H1 (cell line): Measurements from ENCODE around the gene UFC1. TPM values are rescaled to one million over a fixed set of nuclear protein-coding genes. Genes with fewer than 3 reads are reported as not detected.

Experiments
- CTCF ChIA-PET: fragments of 300-600 bp; sonication (Branson Sonifier 250); formaldehyde crosslinking; loops from one replicate; lab custom pipeline; 2021; ENCODE audit not compliant: partially characterized antibody; lab: Charles Lee
- POLR2A ChIA-PET: fragments of 300-600 bp; sonication (Branson Sonifier 250); formaldehyde crosslinking; loops from one replicate; lab custom pipeline; 2021; ENCODE audit warnings: inconsistent platforms; ENCODE audit not compliant: partially characterized antibody; lab: Charles Lee
- DNase-seq, 2 experiments: peaks; one replicate each; pipeline versions ENCODE4 v3.0.0 to v3.0.0-alpha.2; 2010 to 2022; ENCODE audit warnings: low spot score in 2 of 2, low read depth in 1 of 2, mixed read lengths in 1 of 2
- FAIRE-seq: peaks from 2 replicates; lab custom pipeline; 2011; peaks lifted over from hg19 to GRCh38; lab: Jason Lieb, UNC
- H2AFZ ChIP-seq: 2 replicates; pipeline ENCODE4 v1.8.1; 2012; ENCODE audit warnings: low read length, inconsistent platforms
- H2AK5ac ChIP-seq: 2 replicates; pipeline ENCODE4 v1.6.1; 2013; ENCODE audit warnings: low read depth, low read length
- H2BK120ac ChIP-seq: replicated peaks from 2 replicates; pipeline ENCODE3; 2013; ENCODE audit warnings: low read depth, low read length, inconsistent platforms
- H2BK12ac ChIP-seq: 2 replicates; pipeline ENCODE4 v1.6.1; 2013; ENCODE audit warnings: low read depth, low read length
- H2BK15ac ChIP-seq: 2 replicates; pipeline ENCODE4 v1.6.1; 2013; ENCODE audit warnings: low read length
- H2BK20ac ChIP-seq: 2 replicates; pipeline ENCODE4 v1.6.1; 2013; ENCODE audit warnings: low read length
- H2BK5ac ChIP-seq: 2 replicates; pipeline ENCODE4 v1.6.1; 2013; ENCODE audit warnings: low read depth, low read length
- H3K14ac ChIP-seq: 2 replicates; pipeline ENCODE4 v1.6.1; 2013; ENCODE audit warnings: inconsistent platforms; ENCODE audit not compliant: insufficient read length
- H3K18ac ChIP-seq: 2 replicates; pipeline ENCODE4 v1.6.1; 2013; ENCODE audit warnings: low read length; ENCODE audit errors: extremely low read depth
- H3K23ac ChIP-seq: 2 replicates; pipeline ENCODE4 v1.6.1; 2013; ENCODE audit warnings: inconsistent platforms; ENCODE audit not compliant: insufficient read length
- H3K23me2 ChIP-seq: 2 replicates; pipeline ENCODE4 v1.6.1; 2013; ENCODE audit warnings: low read depth, low read length
- H3K27ac ChIP-seq: 2 replicates; pipeline ENCODE4 v1.6.1; 2011; ENCODE audit warnings: low read depth, low read length, inconsistent platforms
- H3K27me3 ChIP-seq, 4 experiments: replicated peaks in 1 of 4; 1 replicate in 1 of 4; 2 replicates in 3 of 4; pipeline versions ENCODE4 v1.6.1 to v1.8.1; 2011 to 2013; ENCODE audit warnings: low read length in 3 of 4, mild to moderate bottlenecking in 3 of 4, inconsistent platforms in 2 of 4, mixed read lengths in 2 of 4, moderate library complexity in 1 of 4; ENCODE audit not compliant: control insufficient read depth in 3 of 4, insufficient read depth in 3 of 4; ENCODE audit errors: extremely low read depth in 1 of 4
- H3K36me3 ChIP-seq, 4 experiments: 2 replicates each; pipeline versions ENCODE4 v1.6.1 to v1.8.1; 2011 to 2013; ENCODE audit warnings: mild to moderate bottlenecking in 4 of 4, low read length in 3 of 4, moderate library complexity in 2 of 4, control low read depth in 1 of 4, inconsistent platforms in 1 of 4; ENCODE audit not compliant: insufficient read depth in 4 of 4, control insufficient read depth in 2 of 4
- H3K4ac ChIP-seq: replicated peaks from 2 replicates; pipeline ENCODE3; 2013; ENCODE audit warnings: low read length, low read depth, mixed read lengths, inconsistent platforms; ENCODE audit not compliant: insufficient read length
- H3K4me1 ChIP-seq, 4 experiments: replicated peaks in 1 of 4; 1 replicate in 1 of 4; 2 replicates in 3 of 4; pipeline versions ENCODE4 v1.6.1 to v1.8.1; 2011 to 2013; ENCODE audit warnings: low read length in 3 of 4, inconsistent platforms in 2 of 4, mixed read lengths in 1 of 4; ENCODE audit not compliant: insufficient read depth in 4 of 4, control insufficient read depth in 3 of 4
- H3K4me2 ChIP-seq, 2 experiments: 2 replicates each; pipeline versions ENCODE4 v1.6.1 to v1.8.1; 2011 to 2013; ENCODE audit warnings: low read depth in 2 of 2, low read length in 2 of 2, control low read depth in 1 of 2, inconsistent platforms in 1 of 2, mild to moderate bottlenecking in 1 of 2; ENCODE audit not compliant: insufficient read depth in 1 of 2
- H3K4me3 ChIP-seq, 4 experiments: fragments of 200-600, 300-600 bp in 1 of 4; sonication (generic), shearing (Covaris generic), sonication (Bioruptor Twin) in 1 of 4; 2 replicates each; pipeline versions ENCODE4 v1.5.1 to v1.8.1; 2011 to 2016; ENCODE audit warnings: low read length in 4 of 4, low read depth in 3 of 4, control low read depth in 2 of 4, inconsistent platforms in 2 of 4, mild to moderate bottlenecking in 2 of 4, mixed read lengths in 1 of 4, moderate library complexity in 1 of 4; ENCODE audit not compliant: insufficient read depth in 2 of 4; ENCODE audit errors: extremely low read depth in 1 of 4
- H3K56ac ChIP-seq: replicated peaks from 2 replicates; pipeline ENCODE3; 2013; ENCODE audit warnings: low read depth, mild to moderate bottlenecking, mixed read lengths, low read length, inconsistent platforms; ENCODE audit not compliant: insufficient read length
- H3K79me1 ChIP-seq: 2 replicates; pipeline ENCODE4 v1.6.1; 2013; ENCODE audit warnings: low read depth, low read length, control low read depth
- H3K79me2 ChIP-seq, 2 experiments: 2 replicates each; pipeline versions ENCODE4 v1.6.1 to v1.8.1; 2012 to 2013; ENCODE audit warnings: low read length in 2 of 2, mild to moderate bottlenecking in 2 of 2, inconsistent platforms in 1 of 2; ENCODE audit not compliant: insufficient read depth in 2 of 2, control insufficient read depth in 1 of 2
- H3K9ac ChIP-seq, 4 experiments: replicated peaks in 1 of 4; 1 replicate in 1 of 4; 2 replicates in 3 of 4; pipeline versions ENCODE4 v1.6.1 to v1.8.1; 2011 to 2013; ENCODE audit warnings: low read depth in 3 of 4, low read length in 3 of 4, control low read depth in 2 of 4, mild to moderate bottlenecking in 2 of 4, moderate library complexity in 2 of 4, inconsistent platforms in 1 of 4; ENCODE audit errors: extremely low read depth in 1 of 4
- H3K9me3 ChIP-seq, 2 experiments: 2 replicates each; pipeline versions ENCODE4 v1.6.1 to v1.8.1; 2012 to 2013; ENCODE audit warnings: mild to moderate bottlenecking in 2 of 2, moderate library complexity in 2 of 2, control low read depth in 1 of 2, inconsistent platforms in 1 of 2, low read depth in 1 of 2, low read length in 1 of 2, mixed read lengths in 1 of 2; ENCODE audit not compliant: insufficient read depth in 2 of 2
- H4K20me1 ChIP-seq, 2 experiments: replicated peaks in 1 of 2; 2 replicates each; pipeline versions ENCODE3 to v1.8.1; 2011 to 2013; ENCODE audit warnings: inconsistent platforms in 2 of 2, low read length in 2 of 2, mild to moderate bottlenecking in 1 of 2; ENCODE audit not compliant: insufficient read depth in 2 of 2, control insufficient read depth in 1 of 2
- H4K5ac ChIP-seq: 2 replicates; pipeline ENCODE4 v1.6.1; 2013; ENCODE audit warnings: low read length, low read depth, mixed read lengths, inconsistent platforms; ENCODE audit not compliant: insufficient read length
- H4K8ac ChIP-seq: 2 replicates; pipeline ENCODE4 v1.8.0; 2013; ENCODE audit warnings: mild to moderate bottlenecking, moderate library complexity, low read length, inconsistent platforms; ENCODE audit not compliant: insufficient read depth; ENCODE audit errors: extremely low read depth
- H4K91ac ChIP-seq: replicated peaks from 2 replicates; pipeline ENCODE3; 2013; ENCODE audit warnings: low read length, mixed read lengths, inconsistent platforms; ENCODE audit not compliant: insufficient read length
- FOSL1 ChIP-seq: IDR thresholded peaks from 2 replicates; pipeline ENCODE4 v1.6.1; 2011; ENCODE audit warnings: mild to moderate bottlenecking, low read depth, low read length, moderate library complexity; ENCODE audit not compliant: insufficient read depth
- TEAD4 ChIP-seq: IDR thresholded peaks from 2 replicates; pipeline ENCODE4 v1.6.1; 2012; ENCODE audit warnings: low read depth, low read length, inconsistent platforms, mixed read lengths
- whole genome bisulfite sequencing, 2 experiments: shearing (Covaris generic) in 1 of 2; methylation state at CpG; one replicate each; pipeline versions ENCODE4 v1.1.6 to v1.1.7; 2013 to 2015; ENCODE audit warnings: low lambda C conversion rate in 2 of 2, mixed read lengths in 2 of 2, inconsistent platforms in 1 of 2, low coverage in 1 of 2, missing lambda C conversion rate in 1 of 2; ENCODE audit not compliant: insufficient replicate concordance in 2 of 2, insufficient coverage in 1 of 2, insufficient read length in 1 of 2; ENCODE audit errors: extremely low coverage in 1 of 2, missing lambda C conversion rate in 1 of 2; 5-methylcytosine and 5-hydroxymethylcytosine counted together
- long read RNA-seq, 2 experiments: library from RNA in 1 of 2; library from capped mRNA in 1 of 2; stranded (forward); transcript quantifications; one replicate each; pipeline ENCODE4 v2.0.0, GENCODE V29; 2021; ENCODE audit warnings: inconsistent platforms in 1 of 2
- polyA minus RNA-seq, 3 experiments: library from RNA; depleted of rRNA, polyadenylated mRNA; stranded (reverse); fragments of >200 nt; gene quantifications; 1 replicate in 2 of 3; 2 replicates in 1 of 3; pipeline ENCODE4 v1.2.3, GENCODE V29; 2011
- polyA plus RNA-seq, 7 experiments: library from polyadenylated mRNA; depleted of rRNA in 3 of 7; stranded (reverse) in 5 of 7; unstranded in 2 of 7; fragments of >200 nt in 5 of 7; fragments of 200-250 nt in 2 of 7; gene quantifications; 1 replicate in 5 of 7; 2 replicates in 1 of 7; 4 replicates in 1 of 7; pipeline versions ENCODE4 v1.2.1 to v1.2.3, GENCODE V29; 2011 to 2013; ENCODE audit warnings: missing spikeins in 2 of 7, mixed read lengths in 2 of 7
- total RNA-seq: library from RNA; stranded (reverse); fragmentation: NEBNext Ultra II Directional; extraction: Animal tissue kit (Norgen Biotek cat#: 25700); gene quantifications from 2 replicates; pipeline ENCODE4 v1.2.1, GENCODE V29; 2021
- TF ChIP-seq, protein P1 (sequence below): IDR thresholded peaks from 2 replicates; pipeline ENCODE4 v1.6.1; 2012; ENCODE audit warnings: low read length, inconsistent platforms

UFC1 gene
- total RNA-seq (67.8 and 71.0 TPM in 2 replicates), polyA plus RNA-seq (2011; rRNA removed) (60.2 and 102 TPM in 2 replicates), polyA minus RNA-seq (2011; rRNA and poly(A)+ RNA removed) (46.6 and 64.7 TPM in 2 replicates)
- polyA plus RNA-seq (2011; cell fraction: cytosol; rRNA removed) = 127 TPM
- polyA plus RNA-seq (2011; cell fraction: nucleus; rRNA removed) = 22.6 TPM
- 114 to 154 TPM (median 116 TPM) in 4 replicates for polyA plus RNA-seq (2012, experiment 1 of 2)
- polyA plus RNA-seq (2012, experiment 2 of 2) = 28.2 TPM
- 51.0 TPM for polyA plus RNA-seq (2013, experiment 1 of 2)
- 54.6 TPM for polyA plus RNA-seq (2013, experiment 2 of 2)
- polyA minus RNA-seq (2011; cell fraction: cytosol; rRNA and poly(A)+ RNA removed) = 35.9 TPM
- 27.1 TPM for polyA minus RNA-seq (2011; cell fraction: nucleus; rRNA and poly(A)+ RNA removed)
- long read RNA-seq, experiment 1, transcript UFC1-201 (6 exons, 1,114 nt) = major isoform, 52 of 68 reads
- long read RNA-seq, experiment 1, partial matches to known transcripts = 11 of 68 reads
- long read RNA-seq, experiment 1, other reads (novel, unspliced or antisense) = 1 of 68 reads
- long read RNA-seq, experiment 2, transcript UFC1-201 (6 exons, 1,114 nt) = major isoform, 168 of 181 reads
- long read RNA-seq, experiment 2, partial matches to known transcripts = 4 of 181 reads
- long read RNA-seq, experiment 2, other reads (novel, unspliced or antisense) = 6 of 181 reads

DNA sequence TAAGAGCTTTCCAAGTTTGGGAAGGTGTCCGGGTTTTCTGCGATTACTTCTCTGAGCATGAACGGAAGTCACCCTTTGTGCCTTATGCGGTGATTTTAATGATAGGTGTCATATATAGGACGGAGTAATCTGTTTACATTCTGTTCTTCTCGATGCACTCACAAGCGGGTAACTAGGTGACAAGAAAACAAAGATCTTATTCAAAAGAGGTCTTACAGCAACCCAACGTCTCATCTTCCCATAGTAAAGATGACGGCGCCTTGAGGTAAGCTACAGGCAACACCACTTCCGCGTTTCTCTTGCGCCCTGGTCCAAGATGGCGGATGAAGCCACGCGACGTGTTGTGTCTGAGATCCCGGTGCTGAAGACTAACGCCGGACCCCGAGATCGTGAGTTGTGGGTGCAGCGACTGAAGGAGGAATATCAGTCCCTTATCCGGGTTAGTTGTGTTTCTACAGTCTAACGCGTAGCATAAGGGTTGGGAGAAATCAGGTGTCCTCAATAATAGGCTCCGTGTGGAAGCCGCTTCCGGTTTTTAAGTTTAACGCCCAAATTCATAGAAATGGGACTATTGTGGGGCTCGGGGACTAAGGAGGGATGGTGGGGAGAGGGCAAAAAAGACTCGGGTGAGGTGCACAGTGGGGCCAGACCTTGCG lies at the start of gene UFC1:
TSS of gene UFC1 (plus strand) at position 297 of the 656 bp plus-strand sequence. CDS start at position 317, 20 bp downstream.
- 2% methylated on average over 33 of the region's 33 CpGs; no CpG with 5 or more reads in 1 of the 2 experiments for WGBS, 2 experiments
- TF ChIP-seq FOSL1 (no peak), TEAD4 (no peak)
- TF ChIP-seq, protein P1, sequence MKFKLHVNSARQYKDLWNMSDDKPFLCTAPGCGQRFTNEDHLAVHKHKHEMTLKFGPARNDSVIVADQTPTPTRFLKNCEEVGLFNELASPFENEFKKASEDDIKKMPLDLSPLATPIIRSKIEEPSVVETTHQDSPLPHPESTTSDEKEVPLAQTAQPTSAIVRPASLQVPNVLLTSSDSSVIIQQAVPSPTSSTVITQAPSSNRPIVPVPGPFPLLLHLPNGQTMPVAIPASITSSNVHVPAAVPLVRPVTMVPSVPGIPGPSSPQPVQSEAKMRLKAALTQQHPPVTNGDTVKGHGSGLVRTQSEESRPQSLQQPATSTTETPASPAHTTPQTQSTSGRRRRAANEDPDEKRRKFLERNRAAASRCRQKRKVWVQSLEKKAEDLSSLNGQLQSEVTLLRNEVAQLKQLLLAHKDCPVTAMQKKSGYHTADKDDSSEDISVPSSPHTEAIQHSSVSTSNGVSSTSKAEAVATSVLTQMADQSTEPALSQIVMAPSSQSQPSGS = no peak

More for the DNA sequence above, at the start of gene UFC1:
- Histone ChIP-seq H2AFZ (peak within 1 kb of the TSS; percentile 98), H3K36me3 (peaks cover 2 to 10% (median 6%) of the 10 kb centered on the region in 4 experiments; a peak in 5 of 8 replicates), H3K56ac (peak within 1 kb of the TSS; percentile 96), H4K91ac (peak within 1 kb of the TSS; percentile 97), H3K27ac (peak within 1 kb of the TSS; percentile 98), H2BK12ac (peak within 1 kb of the TSS; percentile 98), H3K79me1 (no peaks in the 10 kb centered on the region), H2BK120ac (peak within 1 kb of the TSS; percentile 94), H3K9ac (peak within 1 kb of the TSS; percentile 93 to 100 (median 99)), H3K9me3 (no peaks in the 10 kb centered on the region), H3K23ac (no peak within 1 kb of the TSS), H3K23me2 (peaks cover 6% of the 10 kb centered on the region; the same call in 1 of the 2 replicates), H3K14ac (peak within 1 kb of the TSS; percentile 50), H3K79me2 (no peaks in the 10 kb centered on the region), H2BK20ac (peak within 1 kb of the TSS; percentile 98; the same call in 1 of the 2 replicates), H3K4me2 (peak within 1 kb of the TSS; percentile 82 to 93), H3K4me1 (peaks cover 0 to 7% (median under 1%) of the 10 kb centered on the region in 4 experiments; a peak in 3 of 7 replicates), H3K27me3 (no peaks in the 10 kb centered on the region), H3K4ac (peak within 1 kb of the TSS; percentile 81), H2AK5ac (peak within 1 kb of the TSS; percentile 75; the same call in 1 of the 2 replicates), H2BK15ac (peak within 1 kb of the TSS; percentile 88; the same call in 1 of the 2 replicates), H2BK5ac (peak within 1 kb of the TSS; percentile 99), H4K8ac (peak within 1 kb of the TSS; percentile 99; the same call in 1 of the 2 replicates), H3K4me3 (peak within 1 kb of the TSS; percentile 91 to 99 (median 96)), H4K20me1 (no peaks in the 10 kb centered on the region), H4K5ac (peak within 1 kb of the TSS; percentile 100), H3K18ac (peak within 1 kb of the TSS; percentile 100)
- peak in 1 of 2 experiments; percentile 80 for DNase-seq
- ChIA-PET CTCF (interaction anchor here (1.0 to 6.8 kb wide), 5 partner anchors 10 to 57 kb away, joined by 3 to 32 read pairs (median 10); partner anchors contain the start of genes DEDD and PPOX), POLR2A (interaction anchor here (0.7 to 13.6 kb wide), 12 partner anchors 9 to 200 kb away, joined by 3 to 130 read pairs (median 4); partner anchors contain the start of genes ADAMTS4, B4GALT3, DEDD and ITLN2)
- no peak for FAIRE-seq
